H9 (cell line): ENCODE results near the gene NOTCH2NLA. TPM values are rescaled to one million over a fixed set of nuclear protein-coding genes. Genes with fewer than 3 reads are reported as not detected.
"Not testable (repeated sequence)": the region's sequence is repeated elsewhere in the genome, so short reads cannot be mapped to it uniquely, and the experiment has no call there.

Experiments
- DNase-seq: peaks from one replicate; pipeline ENCODE4 v3.0.0-alpha.2; 2017
- H2AFZ ChIP-seq: one replicate; pipeline ENCODE4 v1.6.1; 2013; ENCODE audit warnings: mild to moderate bottlenecking, low read length, control low read depth, moderate library complexity
- H2AK5ac ChIP-seq: 2 replicates; pipeline ENCODE4 v1.6.1; 2013; ENCODE audit warnings: low read length, control low read depth, mixed read lengths; ENCODE audit not compliant: insufficient read length
- H2BK120ac ChIP-seq: one replicate; pipeline ENCODE4 v1.6.1; 2013; ENCODE audit warnings: low read depth, mild to moderate bottlenecking, low read length, control low read depth, inconsistent platforms; ENCODE audit not compliant: poor library complexity, severe bottlenecking
- H2BK12ac ChIP-seq: 2 replicates; pipeline ENCODE4 v1.6.1; 2013; ENCODE audit warnings: low read length, control low read depth, mixed read lengths, low read depth; ENCODE audit not compliant: insufficient read length
- H2BK15ac ChIP-seq: 2 replicates; pipeline ENCODE4 v1.6.1; 2013; ENCODE audit warnings: low read depth, low read length, control low read depth
- H2BK20ac ChIP-seq: one replicate; pipeline ENCODE4 v1.6.1; 2013; ENCODE audit warnings: low read depth, mild to moderate bottlenecking, low read length, control low read depth, inconsistent platforms; ENCODE audit not compliant: poor library complexity, severe bottlenecking
- H2BK5ac ChIP-seq: 2 replicates; pipeline ENCODE4 v1.6.1; 2013; ENCODE audit warnings: low read length, control low read depth, mixed read lengths; ENCODE audit not compliant: insufficient read length
- H3K14ac ChIP-seq: 2 replicates; pipeline ENCODE4 v1.6.1; 2013; ENCODE audit warnings: low read length, control low read depth; ENCODE audit not compliant: insufficient read depth
- H3K18ac ChIP-seq: 2 replicates; pipeline ENCODE4 v1.6.1; 2013; ENCODE audit warnings: low read depth, mild to moderate bottlenecking, mixed read lengths, low read length, control low read depth; ENCODE audit not compliant: insufficient read length
- H3K23ac ChIP-seq: 2 replicates; pipeline ENCODE4 v1.6.1; 2013; ENCODE audit warnings: low read length, control low read depth, mixed read lengths, low read depth; ENCODE audit not compliant: insufficient read length
- H3K23me2 ChIP-seq: 2 replicates; pipeline ENCODE4 v1.6.1; 2013; ENCODE audit warnings: low read depth, mild to moderate bottlenecking, mixed read lengths, low read length, control low read depth; ENCODE audit not compliant: insufficient read length, poor library complexity, severe bottlenecking
- H3K27ac ChIP-seq: 2 replicates; pipeline ENCODE4 v1.5.1; 2013; ENCODE audit warnings: low read length, control low read depth, mixed read lengths, low read depth; ENCODE audit not compliant: insufficient read length
- H3K27me3 ChIP-seq: 2 replicates; pipeline ENCODE4 v1.6.1; 2013; ENCODE audit warnings: low read length, control low read depth, inconsistent platforms; ENCODE audit not compliant: insufficient read depth
- H3K4ac ChIP-seq: 2 replicates; pipeline ENCODE4 v1.6.1; 2013; ENCODE audit warnings: low read depth, mild to moderate bottlenecking, control low read depth, inconsistent platforms, low read length, moderate library complexity
- H3K4me1 ChIP-seq: 2 replicates; pipeline ENCODE4 v1.6.1; 2013; ENCODE audit warnings: low read length, control low read depth, inconsistent platforms; ENCODE audit not compliant: insufficient read depth
- H3K4me2 ChIP-seq: 2 replicates; pipeline ENCODE4 v1.6.1; 2013; ENCODE audit warnings: low read length, control low read depth, mixed read lengths; ENCODE audit not compliant: insufficient read length, insufficient read depth
- H3K56ac ChIP-seq: 2 replicates; pipeline ENCODE4 v1.6.1; 2013; ENCODE audit warnings: low read depth, mild to moderate bottlenecking, mixed read lengths, low read length, control low read depth; ENCODE audit not compliant: insufficient read length
- H3K79me1 ChIP-seq: 2 replicates; pipeline ENCODE4 v1.6.1; 2013; ENCODE audit warnings: low read depth, mild to moderate bottlenecking, moderate library complexity, low read length, control low read depth, inconsistent platforms; ENCODE audit not compliant: insufficient read depth, poor library complexity, severe bottlenecking
- H3K79me2 ChIP-seq: 2 replicates; pipeline ENCODE4 v1.6.1; 2013; ENCODE audit warnings: low read length, control low read depth, inconsistent platforms; ENCODE audit not compliant: insufficient read depth
- H3K9ac ChIP-seq: 2 replicates; pipeline ENCODE4 v1.6.1; 2013; ENCODE audit warnings: low read length, control low read depth, mixed read lengths; ENCODE audit not compliant: insufficient read length; ENCODE audit errors: extremely low read depth
- H3K9me3 ChIP-seq: one replicate; pipeline ENCODE4 v1.6.1; 2013; ENCODE audit warnings: low read depth, low read length, inconsistent platforms; ENCODE audit not compliant: control insufficient read depth
- H3T11ph ChIP-seq: one replicate; pipeline ENCODE4 v1.6.1; 2013; ENCODE audit warnings: mild to moderate bottlenecking, low read length, control low read depth, inconsistent platforms
- H4K20me1 ChIP-seq: one replicate; pipeline ENCODE4 v1.6.1; 2013; ENCODE audit not compliant: control insufficient read depth, insufficient read length, insufficient read depth
- H4K5ac ChIP-seq: 2 replicates; pipeline ENCODE4 v1.6.1; 2013; ENCODE audit warnings: low read depth, mild to moderate bottlenecking, mixed read lengths, low read length, control low read depth; ENCODE audit not compliant: insufficient read length
- H4K8ac ChIP-seq: replicated peaks from 2 replicates; pipeline ENCODE4 v1.6.1; 2013; ENCODE audit warnings: low read length, control low read depth, mixed read lengths, low read depth; ENCODE audit not compliant: insufficient read length
- H4K91ac ChIP-seq: 2 replicates; pipeline ENCODE4 v1.6.1; 2013; ENCODE audit warnings: low read depth, mild to moderate bottlenecking, moderate library complexity, mixed read lengths, low read length, control low read depth; ENCODE audit not compliant: insufficient read length
- H3K27ac Mint-ChIP-seq, 3 experiments: 2 replicates in 2 of 3; 3 replicates in 1 of 3; pipeline ENCODE4 v1.8.0; 2020 to 2021; ENCODE audit warnings: mixed read lengths in 3 of 3, mild to moderate bottlenecking in 1 of 3, moderate library complexity in 1 of 3
- H3K27me3 Mint-ChIP-seq: 2 replicates; pipeline ENCODE4 v1.8.0; 2021; ENCODE audit warnings: low read depth, mild to moderate bottlenecking, moderate library complexity, mixed read lengths
- H3K36me3 Mint-ChIP-seq, 3 experiments: 2 replicates in 2 of 3; 3 replicates in 1 of 3; pipeline ENCODE4 v1.8.0; 2020 to 2021; ENCODE audit warnings: low read depth in 3 of 3, mixed read lengths in 3 of 3; ENCODE audit not compliant: insufficient read depth in 1 of 3
- H3K4me1 Mint-ChIP-seq, 2 experiments: 2 replicates each; pipeline ENCODE4 v1.8.0; 2020; ENCODE audit warnings: mixed read lengths in 2 of 2
- H3K4me3 Mint-ChIP-seq, 2 experiments: 2 replicates in 1 of 2; 3 replicates in 1 of 2; pipeline ENCODE4 v1.8.0; 2020 to 2021; ENCODE audit warnings: mild to moderate bottlenecking in 2 of 2, mixed read lengths in 2 of 2, moderate library complexity in 1 of 2
- H3K9me3 Mint-ChIP-seq, 2 experiments: 2 replicates in 1 of 2; 3 replicates in 1 of 2; pipeline ENCODE4 v1.8.0; 2020; ENCODE audit warnings: mild to moderate bottlenecking in 2 of 2, mixed read lengths in 2 of 2, moderate library complexity in 1 of 2
- WGBS: extraction: QIAGEN DNeasy Blood & Tissue Kit; methylation state at CpG from one replicate; pipeline ENCODE4 v1.1.7; 2013; ENCODE audit warnings: missing lambda C conversion rate, low lambda C conversion rate, mixed read lengths; ENCODE audit not compliant: insufficient read length; ENCODE audit errors: extremely low coverage; 5-methylcytosine and 5-hydroxymethylcytosine counted together
- total RNA-seq: library from RNA; stranded (reverse); gene quantifications from 2 replicates; pipeline ENCODE4 v1.2.1, GENCODE V29; 2021

The NOTCH2NLA gene
- total RNA-seq, 1 experiment from 2014 or later = 9.9 TPM

- not testable (repeated sequence) for H3K4me1 ChIP-seq, H3K79me2 ChIP-seq, H4K5ac ChIP-seq, H3K4me1 Mint-ChIP-seq, H3K4me3 Mint-ChIP-seq, H3K23ac ChIP-seq, H3K56ac ChIP-seq, H3K18ac ChIP-seq, H2BK20ac ChIP-seq, H4K20me1 ChIP-seq, H2BK120ac ChIP-seq, H3K9me3 Mint-ChIP-seq, H3K27me3 Mint-ChIP-seq, H2BK5ac ChIP-seq, H3K27ac Mint-ChIP-seq, H2AFZ ChIP-seq, H2BK12ac ChIP-seq, H2BK15ac ChIP-seq, H3K9ac ChIP-seq, H4K91ac ChIP-seq, H3K14ac ChIP-seq, H3K4me2 ChIP-seq, H3K4ac ChIP-seq, H3T11ph ChIP-seq, H3K79me1 ChIP-seq, H3K27ac ChIP-seq, H2AK5ac ChIP-seq, DNase-seq, H4K8ac ChIP-seq, H3K9me3 ChIP-seq, H3K23me2 ChIP-seq, H3K36me3 Mint-ChIP-seq, H3K27me3 ChIP-seq
- WGBS = no CpG with 5 or more reads among the region's 5 CpGs
Observed at GRCh38 chr1:146273194-146273593, 44.4 kb upstream of the NOTCH2NLA start.

GRCh38 chr1:146272734-146273133, 43.9 kb upstream of the NOTCH2NLA start:
- not testable (repeated sequence) for DNase-seq, H3K9ac ChIP-seq, H4K91ac ChIP-seq, H3K14ac ChIP-seq, H4K5ac ChIP-seq, H3K23ac ChIP-seq, H3K27me3 ChIP-seq, H4K20me1 ChIP-seq, H3K56ac ChIP-seq, H3K36me3 Mint-ChIP-seq, H2AFZ ChIP-seq, H3K27me3 Mint-ChIP-seq, H3K4me3 Mint-ChIP-seq, H3K4me1 ChIP-seq, H3K9me3 Mint-ChIP-seq, H3T11ph ChIP-seq, H2BK15ac ChIP-seq, H2BK120ac ChIP-seq, H2AK5ac ChIP-seq, H3K4ac ChIP-seq, H3K4me1 Mint-ChIP-seq, H2BK12ac ChIP-seq, H3K27ac Mint-ChIP-seq, H3K9me3 ChIP-seq, H3K27ac ChIP-seq, H3K4me2 ChIP-seq, H3K18ac ChIP-seq, H2BK5ac ChIP-seq, H3K23me2 ChIP-seq, H3K79me2 ChIP-seq, H4K8ac ChIP-seq, H2BK20ac ChIP-seq, H3K79me1 ChIP-seq
- no CpG with 5 or more reads among the region's 3 CpGs for WGBS
